Measurements from ENCODE around the gene GDA.

GRCh38 chr9:72154468-72155285 is 5.4 kb downstream of the GDA start:
- no peak for TF ChIP-seq POLR2A (IDR thresholded peaks at IDR 0.05; ENCODE audit: borderline replicate concordance, extremely low read depth, insufficient read depth, insufficient read length)
- TF ChIP-seq REST (IDR thresholded peaks at IDR 0.05; ENCODE audit: low read depth) = no peak
- TF ChIP-seq EGR1 (IDR thresholded peaks at IDR 0.05; ENCODE audit: low read depth) = no peak
- TF ChIP-seq CTCF (IDR thresholded peaks at IDR 0.05 in 2 of 3, conservative IDR thresholded peaks at IDR 0.05 in 1 of 3; ENCODE audit: borderline replicate concordance in 1 of 3, insufficient read depth in 1 of 3, low read depth in 2 of 3, low read length in 2 of 3) = no peak
- TF ChIP-seq ZNF274 (IDR thresholded peaks at IDR 0.05; ENCODE audit: low read depth, low read length) = no peak
- no peak for TF ChIP-seq ZBTB33 (IDR thresholded peaks at IDR 0.05; ENCODE audit: extremely low read depth, insufficient replicate concordance, low read length)
- no peak for TF ChIP-seq RAD21 (IDR thresholded peaks at IDR 0.05; ENCODE audit: low read depth)
- TF ChIP-seq ATF3 (IDR thresholded peaks at IDR 0.05) = no peak
- TF ChIP-seq POLR2AphosphoS5 (IDR thresholded peaks at IDR 0.05; ENCODE audit: low read depth, low read length) = no peak
- no peak for TF ChIP-seq EZH2phosphoT487 (IDR thresholded peaks at IDR 0.05; ENCODE audit: borderline replicate concordance)
- TF ChIP-seq EZH2 (IDR thresholded peaks at IDR 0.05) = no peak
- TF ChIP-seq YY1 (IDR thresholded peaks at IDR 0.05; ENCODE audit: extremely low read depth, insufficient replicate concordance, low read depth, low read length) = no peak
